GM19193 (cell line): ENCODE data around the gene RAPSN.
A peak's percentile ranks its signal among the peaks of the same experiment; 100 is the strongest.

Experiments
- POLR2A ChIP-seq: IDR thresholded peaks from 4 replicates; pipeline ENCODE4 v1.6.1; 2011; ENCODE audit not compliant: insufficient read depth, insufficient read length; ENCODE audit errors: extremely low read depth

RAPSN gene

GRCh38 chr11:47418454-47419259 lies 30.3 kb downstream of the RAPSN start:
- TF ChIP-seq POLR2A: peak; percentile 9

GRCh38 chr11:47417712-47418111 lies 31.2 kb downstream of the RAPSN start:
- no peak for TF ChIP-seq POLR2A

- TF ChIP-seq POLR2A: no peak
These were observed 32.9 kb downstream of the RAPSN start for GRCh38 chr11:47415949-47416472.

- peak; percentile 12 for TF ChIP-seq POLR2A
These were observed 33.7 kb downstream of the RAPSN start for GRCh38 chr11:47415091-47415854.

GRCh38 chr11:47414685-47415070 lies 34.3 kb downstream of the RAPSN start:
- no peak for TF ChIP-seq POLR2A

- TF ChIP-seq POLR2A: no peak
These were observed 34.8 kb downstream of the RAPSN start for GRCh38 chr11:47413908-47414684.

GRCh38 chr11:47413351-47413750 lies 35.6 kb downstream of the RAPSN start:
- no peak for TF ChIP-seq POLR2A

- no peak for TF ChIP-seq POLR2A
These were observed 36.8 kb downstream of the RAPSN start for GRCh38 chr11:47411884-47412746.

- TF ChIP-seq POLR2A: no peak
These were observed 38.3 kb downstream of the RAPSN start for GRCh38 chr11:47410370-47411264.

GRCh38 chr11:47409440-47410369 lies 39.2 kb downstream of the RAPSN start:
- no peak for TF ChIP-seq POLR2A

- TF ChIP-seq POLR2A: no peak
These were observed 40.1 kb downstream of the RAPSN start for GRCh38 chr11:47408598-47409439.
